MM.1S (cell line): ENCODE data around the gene ITGA11.

Experiments
- CTCF ChIP-seq: fragments of 300-600 bp; sonication (generic); IDR thresholded peaks from 2 replicates; pipeline ENCODE4 v1.5.1; 2016; ENCODE audit warnings: antibody characterized with exemption, low read length, mixed read lengths
- EZH2 ChIP-seq: fragments of 300-600 bp; sonication (generic); optimal IDR thresholded peaks from 2 replicates; pipeline ENCODE3; 2017; ENCODE audit warnings: low read depth, mild to moderate bottlenecking, antibody characterized with exemption, low read length, mixed read lengths
- EZH2phosphoT487 ChIP-seq: fragments of 300-600 bp; sonication (generic); IDR thresholded peaks from 2 replicates; pipeline ENCODE4 v1.6.1; 2018; ENCODE audit warnings: antibody characterized with exemption, low read length

- TF ChIP-seq CTCF (no peak), EZH2 (no peak), EZH2phosphoT487 (no peak)
These were observed 39.6 kb upstream of the ITGA11 start for GRCh38 chr15:68471541-68471940.
